DOHH2 (cell line): ENCODE results near the gene GBP4.

Experiments
- H3F3A ChIP-seq: fragments of 200-600 bp; sonication (generic), shearing (Covaris generic); 2 replicates; pipeline ENCODE4 v1.6.0; 2016; ENCODE audit warnings: antibody characterized with exemption, mild to moderate bottlenecking; ENCODE audit not compliant: control insufficient read depth, insufficient read depth
- H3K27ac ChIP-seq: fragments of 200-600 bp; sonication (generic); 2 replicates; pipeline ENCODE4 v1.5.1; 2014; ENCODE audit warnings: low read depth, mild to moderate bottlenecking, low read length, moderate library complexity
- H3K27me3 ChIP-seq: fragments of 200-600 bp; sonication (generic); 2 replicates; pipeline ENCODE4 v1.6.1; 2014; ENCODE audit warnings: mild to moderate bottlenecking, low read length, mixed read lengths; ENCODE audit not compliant: control insufficient read depth
- H3K36me3 ChIP-seq: fragments of 200-600 bp; sonication (generic); 2 replicates; pipeline ENCODE4 v1.6.1; 2014; ENCODE audit warnings: mild to moderate bottlenecking, low read length, moderate library complexity, mixed read lengths; ENCODE audit not compliant: control insufficient read depth
- H3K4me1 ChIP-seq: fragments of 200-600 bp; sonication (generic); 2 replicates; pipeline ENCODE4 v1.6.1; 2014; ENCODE audit warnings: mild to moderate bottlenecking, low read length, mixed read lengths; ENCODE audit not compliant: control insufficient read depth
- H3K4me2 ChIP-seq: fragments of 200-600 bp; sonication (generic); 2 replicates; pipeline ENCODE4 v1.6.0; 2014; ENCODE audit warnings: mild to moderate bottlenecking, low read length, moderate library complexity
- H3K4me3 ChIP-seq: fragments of 200-600 bp; sonication (generic); 2 replicates; pipeline ENCODE4 v1.5.1; 2014; ENCODE audit warnings: mild to moderate bottlenecking, low read length, mixed read lengths
- H3K79me2 ChIP-seq: fragments of 200-600 bp; sonication (generic); 2 replicates; pipeline ENCODE4 v1.6.1; 2014; ENCODE audit warnings: mild to moderate bottlenecking, low read length, mixed read lengths; ENCODE audit not compliant: control insufficient read depth
- H3K9me2 ChIP-seq: fragments of 200-600 bp; sonication (generic); replicated peaks from 2 replicates; pipeline ENCODE4 v1.6.1; 2014; ENCODE audit warnings: mild to moderate bottlenecking, low read length, mixed read lengths; ENCODE audit not compliant: control insufficient read depth
- H3K9me3 ChIP-seq: fragments of 200-600 bp; sonication (generic); 2 replicates; pipeline ENCODE4 v1.6.1; 2014; ENCODE audit warnings: antibody characterized with exemption, low read length, mixed read lengths; ENCODE audit not compliant: control insufficient read depth, insufficient read depth
- H4K20me1 ChIP-seq: fragments of 200-600 bp; sonication (generic); 2 replicates; pipeline ENCODE4 v1.6.0; 2014; ENCODE audit warnings: low read depth, mild to moderate bottlenecking, antibody characterized with exemption, low read length, moderate library complexity; ENCODE audit not compliant: control insufficient read depth, insufficient read depth
- EZH2phosphoT487 ChIP-seq: fragments of 200-600 bp; sonication (generic); IDR thresholded peaks from 2 replicates; pipeline ENCODE4 v1.6.1; 2017; ENCODE audit warnings: borderline replicate concordance, mild to moderate bottlenecking, antibody characterized with exemption, low read length, moderate library complexity, mixed read lengths
- TF ChIP-seq, protein P1 (sequence below): fragments of 200-600 bp; sonication (generic); IDR thresholded peaks from one replicate; pipeline ENCODE4 v1.5.1; 2014; ENCODE audit warnings: antibody characterized with exemption, mild to moderate bottlenecking, low read depth, low read length; ENCODE audit not compliant: poor library complexity, severe bottlenecking

Gene GBP4

GRCh38 chr1:89175601-89176256, 23.0 kb downstream of the GBP4 start, which contains the start of gene GBP7:
GBP7 (minus strand) TSS chr1:89176003; CDS start chr1:89171935, 4,068 bp downstream.
- Histone ChIP-seq H3K4me3 (no peak within 1 kb of the TSS), H3F3A (no peaks in the 10 kb centered on the region), H3K4me1 (no peaks in the 10 kb centered on the region), H3K9me2 (no peaks in the 10 kb centered on the region), H3K27ac (no peak within 1 kb of the TSS), H3K27me3 (no peaks in the 10 kb centered on the region), H4K20me1 (no peaks in the 10 kb centered on the region), H3K9me3 (no peaks in the 10 kb centered on the region), H3K36me3 (no peaks in the 10 kb centered on the region), H3K4me2 (no peak within 1 kb of the TSS), H3K79me2 (no peaks in the 10 kb centered on the region)
- TF ChIP-seq, protein P1, sequence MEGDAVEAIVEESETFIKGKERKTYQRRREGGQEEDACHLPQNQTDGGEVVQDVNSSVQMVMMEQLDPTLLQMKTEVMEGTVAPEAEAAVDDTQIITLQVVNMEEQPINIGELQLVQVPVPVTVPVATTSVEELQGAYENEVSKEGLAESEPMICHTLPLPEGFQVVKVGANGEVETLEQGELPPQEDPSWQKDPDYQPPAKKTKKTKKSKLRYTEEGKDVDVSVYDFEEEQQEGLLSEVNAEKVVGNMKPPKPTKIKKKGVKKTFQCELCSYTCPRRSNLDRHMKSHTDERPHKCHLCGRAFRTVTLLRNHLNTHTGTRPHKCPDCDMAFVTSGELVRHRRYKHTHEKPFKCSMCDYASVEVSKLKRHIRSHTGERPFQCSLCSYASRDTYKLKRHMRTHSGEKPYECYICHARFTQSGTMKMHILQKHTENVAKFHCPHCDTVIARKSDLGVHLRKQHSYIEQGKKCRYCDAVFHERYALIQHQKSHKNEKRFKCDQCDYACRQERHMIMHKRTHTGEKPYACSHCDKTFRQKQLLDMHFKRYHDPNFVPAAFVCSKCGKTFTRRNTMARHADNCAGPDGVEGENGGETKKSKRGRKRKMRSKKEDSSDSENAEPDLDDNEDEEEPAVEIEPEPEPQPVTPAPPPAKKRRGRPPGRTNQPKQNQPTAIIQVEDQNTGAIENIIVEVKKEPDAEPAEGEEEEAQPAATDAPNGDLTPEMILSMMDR = no peak
- no peak for TF ChIP-seq EZH2phosphoT487

DNA sequence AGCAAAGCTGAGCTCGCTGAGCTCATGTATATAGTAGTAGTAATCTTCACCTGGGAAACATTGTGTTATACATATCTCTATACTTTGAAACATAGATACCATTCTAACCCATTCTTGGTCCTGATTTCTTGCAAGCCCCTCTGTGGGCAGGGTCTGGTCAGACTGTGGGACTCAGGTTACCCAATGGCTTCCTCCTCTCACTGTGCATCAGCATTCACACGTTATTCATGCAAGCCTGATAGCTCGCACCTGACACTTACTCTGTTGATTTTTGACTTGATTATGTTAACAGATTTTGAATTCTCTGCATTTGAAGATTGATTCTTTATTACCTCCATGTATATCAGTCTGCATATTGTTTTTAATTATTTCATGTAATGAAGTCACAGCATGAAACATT, 24.3 kb downstream of the GBP4 start:
- no peak overlapping the region for H3K4me2 ChIP-seq
- no peaks in the 10 kb centered on the region for H3K36me3 ChIP-seq
- no peak overlapping the region for H3K27ac ChIP-seq
- H4K20me1 ChIP-seq = no peaks in the 10 kb centered on the region
- no peaks in the 10 kb centered on the region for H3K4me1 ChIP-seq
- no peaks in the 10 kb centered on the region for H3K9me3 ChIP-seq
- TF ChIP-seq, protein P1 = no peak
- TF ChIP-seq EZH2phosphoT487 = no peak
- no peaks in the 10 kb centered on the region for H3K27me3 ChIP-seq
- no peaks in the 10 kb centered on the region for H3F3A ChIP-seq
- H3K4me3 ChIP-seq = no peak overlapping the region
- no peaks in the 10 kb centered on the region for H3K9me2 ChIP-seq
- no peaks in the 10 kb centered on the region for H3K79me2 ChIP-seq

DNA sequence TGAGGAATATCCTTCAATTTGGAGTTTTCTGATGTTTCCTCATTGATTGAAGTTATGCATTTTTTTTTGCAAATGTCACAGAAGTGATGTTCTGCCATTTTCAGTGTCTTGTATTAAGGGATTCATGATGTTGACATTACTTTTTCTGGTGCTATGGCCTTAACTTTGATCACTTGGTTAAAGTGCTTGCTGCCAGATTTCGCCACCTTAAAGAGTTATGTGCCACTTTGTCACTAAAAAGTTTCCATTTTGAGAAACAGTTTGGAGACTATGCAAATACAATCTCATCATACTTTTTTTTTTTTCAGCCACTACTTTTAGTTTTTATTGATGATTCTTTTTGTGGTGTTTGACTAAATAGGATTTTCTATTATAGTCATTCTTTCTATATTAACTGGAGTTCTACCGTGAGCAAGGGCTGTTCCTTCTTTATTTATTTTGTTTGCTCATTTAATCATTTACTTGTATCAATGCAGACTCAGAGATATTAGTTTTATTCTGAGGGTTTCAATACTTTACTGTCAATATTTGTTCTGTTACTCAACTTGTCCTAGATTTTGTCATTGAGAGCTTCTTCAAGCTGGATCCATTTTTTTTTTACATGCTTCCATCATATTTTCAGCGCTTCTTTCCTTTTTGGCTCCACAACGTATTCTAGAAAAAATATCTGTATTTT, 26.1 kb downstream of the GBP4 start:
- Histone ChIP-seq H4K20me1 (no peaks in the 10 kb centered on the region), H3K36me3 (no peaks in the 10 kb centered on the region), H3K9me3 (no peaks in the 10 kb centered on the region), H3F3A (no peaks in the 10 kb centered on the region), H3K9me2 (no peaks in the 10 kb centered on the region), H3K27ac (no peak overlapping the region), H3K4me3 (no peak overlapping the region), H3K4me2 (no peak overlapping the region), H3K79me2 (no peaks in the 10 kb centered on the region), H3K27me3 (no peaks in the 10 kb centered on the region), H3K4me1 (no peaks in the 10 kb centered on the region)
- TF ChIP-seq, protein P1 = no peak
- TF ChIP-seq EZH2phosphoT487 = no peak
